Measurements from ENCODE around the gene KIF16B. TPM values are rescaled to one million over a fixed set of nuclear protein-coding genes. Genes with fewer than 3 reads are reported as not detected.

KIF16B gene
- total RNA-seq (2021; fragmentation: NEBNext Ultra II Directional; extraction: Animal tissue kit (Norgen Biotek cat#: 25700)), result 1 to 10 TPM in 4 of 6 experiments, under 1 TPM in 2; 0.31 to 3.4 (median 3.2) TPM
- long read RNA-seq, partial matches to known transcripts, result 1 of 1 reads
- long read RNA-seq, other reads (novel, unspliced or antisense), result 0 of 1 reads

DNA sequence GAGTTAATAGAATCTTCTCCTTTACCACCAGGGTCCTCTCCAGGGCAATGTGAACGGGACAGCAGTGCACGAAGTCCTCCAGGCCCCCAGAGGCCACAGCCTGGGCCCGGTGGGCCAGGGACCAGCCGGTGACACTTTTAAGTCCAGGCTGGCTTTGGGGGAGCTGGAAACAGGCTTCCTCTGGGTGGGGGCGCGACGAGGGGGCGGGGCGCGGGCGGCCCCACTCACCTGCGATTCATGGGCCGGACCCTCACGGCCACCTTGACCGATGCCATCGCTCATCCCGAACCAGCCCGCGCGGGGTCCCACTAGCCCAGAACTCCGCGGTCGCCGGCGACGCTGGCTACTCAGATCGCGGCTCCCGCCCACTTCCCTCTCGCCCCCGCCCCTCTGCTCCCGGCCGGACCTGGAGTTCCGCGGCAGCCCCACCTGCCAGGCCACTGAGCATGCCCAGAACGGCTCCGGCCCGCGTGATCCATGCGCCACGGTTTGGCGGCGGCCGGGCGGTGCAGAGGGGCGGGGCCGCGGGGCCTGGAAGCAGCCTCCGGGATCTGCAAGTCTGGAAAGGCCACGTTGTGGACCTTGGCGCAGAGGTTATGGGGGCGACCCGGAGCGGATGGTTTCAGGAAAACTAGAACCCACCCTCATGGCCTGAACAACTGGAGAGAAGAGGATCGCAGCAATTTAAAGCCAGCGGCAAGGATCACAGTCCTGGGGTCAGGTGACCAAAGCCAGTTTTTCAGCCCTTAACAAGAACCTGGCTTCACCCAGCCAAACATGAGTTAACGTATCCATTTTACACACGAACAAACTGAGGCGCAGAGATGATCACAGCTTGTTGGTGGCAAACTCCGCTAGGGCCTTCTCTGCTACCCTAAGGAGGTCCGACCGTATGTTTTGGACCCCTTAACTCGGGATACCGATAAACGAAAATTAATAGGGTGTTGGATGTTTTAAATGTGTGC lies at the start of gene KIF16B:
TSS of gene KIF16B (minus strand) at position 448 of the 965 bp plus-strand sequence. CDS start at position 275, 173 bp downstream.
- no peak within 1 kb of the TSS for H3K27ac Mint-ChIP-seq
- H3K9me3 Mint-ChIP-seq, result peaks cover 6% of the 10 kb centered on the region; the same call in 1 of the 2 replicates
- H3K4me3 Mint-ChIP-seq, result peak within 1 kb of the TSS; percentile 82; the same call in 1 of the 2 replicates
- TF ChIP-seq, protein P1, sequence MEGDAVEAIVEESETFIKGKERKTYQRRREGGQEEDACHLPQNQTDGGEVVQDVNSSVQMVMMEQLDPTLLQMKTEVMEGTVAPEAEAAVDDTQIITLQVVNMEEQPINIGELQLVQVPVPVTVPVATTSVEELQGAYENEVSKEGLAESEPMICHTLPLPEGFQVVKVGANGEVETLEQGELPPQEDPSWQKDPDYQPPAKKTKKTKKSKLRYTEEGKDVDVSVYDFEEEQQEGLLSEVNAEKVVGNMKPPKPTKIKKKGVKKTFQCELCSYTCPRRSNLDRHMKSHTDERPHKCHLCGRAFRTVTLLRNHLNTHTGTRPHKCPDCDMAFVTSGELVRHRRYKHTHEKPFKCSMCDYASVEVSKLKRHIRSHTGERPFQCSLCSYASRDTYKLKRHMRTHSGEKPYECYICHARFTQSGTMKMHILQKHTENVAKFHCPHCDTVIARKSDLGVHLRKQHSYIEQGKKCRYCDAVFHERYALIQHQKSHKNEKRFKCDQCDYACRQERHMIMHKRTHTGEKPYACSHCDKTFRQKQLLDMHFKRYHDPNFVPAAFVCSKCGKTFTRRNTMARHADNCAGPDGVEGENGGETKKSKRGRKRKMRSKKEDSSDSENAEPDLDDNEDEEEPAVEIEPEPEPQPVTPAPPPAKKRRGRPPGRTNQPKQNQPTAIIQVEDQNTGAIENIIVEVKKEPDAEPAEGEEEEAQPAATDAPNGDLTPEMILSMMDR (IDR thresholded peaks at IDR 0.05), result no peak
- peaks cover 5% of the 10 kb centered on the region; the same call in 1 of the 2 replicates for H3K4me1 Mint-ChIP-seq (ENCODE audit: low read depth)
- DNase-seq, result no peak
- H3K27me3 Mint-ChIP-seq (ENCODE audit: insufficient read depth), result no peaks in the 10 kb centered on the region
- H3K36me3 Mint-ChIP-seq (ENCODE audit: low read depth), result no peaks in the 10 kb centered on the region

DNA sequence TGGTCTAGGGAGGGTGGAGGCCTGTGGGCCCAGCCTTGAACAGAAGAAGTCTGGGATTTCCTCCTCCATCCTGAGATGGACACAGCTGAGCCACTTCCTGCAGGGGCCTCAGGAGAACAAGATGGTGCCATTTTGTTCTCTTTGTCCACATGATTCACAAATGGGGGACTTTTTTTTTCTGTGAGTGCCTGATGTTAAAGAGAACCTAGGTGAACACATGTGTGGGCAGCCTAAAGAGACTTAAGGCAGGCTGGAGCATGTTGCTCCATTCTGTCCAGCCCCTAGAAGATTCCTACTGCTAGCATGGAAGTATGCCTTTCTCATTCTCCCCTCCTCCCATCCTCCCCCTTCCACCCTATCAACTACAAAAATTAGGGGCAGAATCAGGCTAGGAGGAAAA lies 49.3 kb upstream of the KIF16B start:
- peaks cover 26% of the 10 kb centered on the region for H3K9me3 Mint-ChIP-seq
- H3K36me3 Mint-ChIP-seq (ENCODE audit: low read depth), result no peaks in the 10 kb centered on the region
- H3K4me1 Mint-ChIP-seq (ENCODE audit: low read depth), result no peaks in the 10 kb centered on the region
- H3K27ac Mint-ChIP-seq, result no peak overlapping the region
- DNase-seq, result no peak
- TF ChIP-seq, protein P1 (IDR thresholded peaks at IDR 0.05), result no peak
- H3K4me3 Mint-ChIP-seq, result no peak overlapping the region
- no peaks in the 10 kb centered on the region for H3K27me3 Mint-ChIP-seq (ENCODE audit: insufficient read depth)

GRCh38 chr20:16621435-16622141 lies 48.3 kb upstream of the KIF16B start:
- no peaks in the 10 kb centered on the region for H3K36me3 Mint-ChIP-seq (ENCODE audit: low read depth)
- H3K9me3 Mint-ChIP-seq, result peaks cover 34% of the 10 kb centered on the region
- TF ChIP-seq, protein P1 (IDR thresholded peaks at IDR 0.05), result no peak
- H3K27ac Mint-ChIP-seq, result no peak overlapping the region
- DNase-seq, result no peak
- no peaks in the 10 kb centered on the region for H3K27me3 Mint-ChIP-seq (ENCODE audit: insufficient read depth)
- no peak overlapping the region for H3K4me3 Mint-ChIP-seq
- H3K4me1 Mint-ChIP-seq (ENCODE audit: low read depth), result no peaks in the 10 kb centered on the region

DNA sequence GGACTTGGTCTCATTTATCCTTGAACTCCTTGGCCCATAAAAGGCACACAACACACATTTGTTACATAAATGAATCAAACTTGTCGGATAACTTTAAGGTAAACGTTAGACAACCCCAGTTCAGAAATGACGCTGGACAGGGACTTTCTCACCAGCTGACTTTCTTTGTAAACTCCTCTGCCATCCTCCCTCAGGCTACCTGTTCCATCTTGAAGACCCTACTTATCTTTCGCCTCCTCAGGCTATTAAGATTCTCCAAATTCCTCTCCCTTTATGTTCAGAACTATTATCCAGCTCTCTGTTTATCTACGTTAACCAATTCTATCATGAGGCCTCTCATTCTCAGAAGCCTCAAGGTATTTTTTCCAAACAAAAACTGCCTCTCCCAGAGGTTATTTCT lies 47.7 kb upstream of the KIF16B start:
- Mint-ChIP-seq H3K36me3 (ENCODE audit: low read depth) (no peaks in the 10 kb centered on the region), H3K27ac (no peak overlapping the region), H3K4me3 (no peak overlapping the region), H3K27me3 (ENCODE audit: insufficient read depth) (no peaks in the 10 kb centered on the region), H3K9me3 (peaks cover 36% of the 10 kb centered on the region), H3K4me1 (ENCODE audit: low read depth) (no peaks in the 10 kb centered on the region)
- TF ChIP-seq, protein P1 (IDR thresholded peaks at IDR 0.05), result no peak
- no peak for DNase-seq

DNA sequence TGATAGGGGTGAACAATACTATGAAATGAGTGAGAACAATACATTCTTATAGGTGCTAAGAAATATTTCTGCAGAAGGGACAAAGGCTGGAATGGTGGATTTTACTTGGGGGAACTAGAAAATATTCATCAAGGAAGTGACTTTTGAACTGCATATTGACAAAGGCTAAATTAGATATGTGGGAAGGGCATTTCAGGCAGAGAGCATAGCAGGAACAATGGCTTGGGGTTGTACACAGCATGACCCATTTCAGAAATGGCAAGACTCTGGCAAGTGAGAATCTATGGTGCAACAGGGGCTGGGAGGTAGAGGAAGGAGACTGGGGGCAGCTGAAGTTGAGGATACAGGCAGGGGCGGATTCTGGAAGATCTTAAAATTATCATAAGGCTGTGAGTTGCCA lies 46.7 kb upstream of the KIF16B start:
- H3K27me3 Mint-ChIP-seq (ENCODE audit: insufficient read depth), result no peaks in the 10 kb centered on the region
- TF ChIP-seq, protein P1 (IDR thresholded peaks at IDR 0.05), result no peak
- H3K4me3 Mint-ChIP-seq, result no peak overlapping the region
- no peak overlapping the region for H3K27ac Mint-ChIP-seq
- H3K9me3 Mint-ChIP-seq, result peaks cover 36% of the 10 kb centered on the region
- DNase-seq, result no peak
- H3K4me1 Mint-ChIP-seq (ENCODE audit: low read depth), result no peaks in the 10 kb centered on the region
- no peaks in the 10 kb centered on the region for H3K36me3 Mint-ChIP-seq (ENCODE audit: low read depth)
